Panc1 (cell line): ENCODE results near the gene APLF.

ENCODE experiments used
- CTCF ChIP-seq: fragments of 450-650 bp; IDR thresholded peaks from 2 replicates; pipeline ENCODE4 v1.5.1; 2017; ENCODE audit warnings: mild to moderate bottlenecking
- POLR2AphosphoS5 ChIP-seq: IDR thresholded peaks from 2 replicates; pipeline ENCODE4 v1.6.1; 2012; ENCODE audit warnings: mild to moderate bottlenecking, low read depth, low read length, moderate library complexity

GRCh38 chr2:68553098-68553497 is 85.7 kb downstream of the APLF start:
- no peak for TF ChIP-seq CTCF
- TF ChIP-seq POLR2AphosphoS5 = no peak
